ENCODE data around the gene WASF3.
"Not testable (repeated sequence)": the region's sequence is repeated elsewhere in the genome, so short reads cannot be mapped to it uniquely, and the experiment has no call there.

DNA sequence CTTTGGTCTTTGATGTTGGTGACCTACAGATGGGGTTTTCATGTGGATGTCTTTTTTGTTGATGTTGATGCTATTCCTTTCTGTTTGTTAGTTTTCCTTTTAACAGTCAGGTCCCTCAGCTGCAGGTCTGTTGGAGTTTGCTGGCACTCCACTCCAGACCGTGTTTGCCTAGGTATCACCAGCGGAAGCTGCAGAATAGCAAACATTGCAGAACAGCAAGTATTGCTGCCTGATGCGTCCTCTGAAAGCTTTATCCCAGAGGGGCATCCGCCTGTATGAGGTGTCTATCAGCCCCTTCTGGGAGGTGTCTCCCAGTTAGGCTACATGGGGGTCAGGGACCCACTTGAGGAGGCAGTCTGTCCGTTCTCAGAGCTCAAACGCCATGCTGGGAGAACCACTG, 78.2 kb downstream of the WASF3 start:
- not testable (repeated sequence) for TF ChIP-seq CTCF, POLR2A (IDR thresholded peaks at IDR 0.05)
